ENCODE measurements around the gene SCARF1.

The SCARF1 gene

GRCh38 chr17:1592751-1593629 lies 52.5 kb downstream of the SCARF1 start:
- DNase-seq: no peak

- no peak for DNase-seq
Measured at GRCh38 chr17:1591474-1592090, 54.0 kb downstream of the SCARF1 start.

GRCh38 chr17:1590747-1591473 lies 54.6 kb downstream of the SCARF1 start:
- DNase-seq: no peak

GRCh38 chr17:1590029-1590746 lies 55.3 kb downstream of the SCARF1 start:
- no peak for DNase-seq

GRCh38 chr17:1588821-1589585 lies 56.5 kb downstream of the SCARF1 start:
- no peak for DNase-seq

- no peak for DNase-seq
Measured at GRCh38 chr17:1584167-1584566, 61.4 kb downstream of the SCARF1 start.

Data from SIG-M5 (cell line).